ENCODE measurements around the gene MIAT.
"Not testable (repeated sequence)": the region's sequence is repeated elsewhere in the genome, so short reads cannot be mapped to it uniquely, and the experiment has no call there.

Gene MIAT

DNA sequence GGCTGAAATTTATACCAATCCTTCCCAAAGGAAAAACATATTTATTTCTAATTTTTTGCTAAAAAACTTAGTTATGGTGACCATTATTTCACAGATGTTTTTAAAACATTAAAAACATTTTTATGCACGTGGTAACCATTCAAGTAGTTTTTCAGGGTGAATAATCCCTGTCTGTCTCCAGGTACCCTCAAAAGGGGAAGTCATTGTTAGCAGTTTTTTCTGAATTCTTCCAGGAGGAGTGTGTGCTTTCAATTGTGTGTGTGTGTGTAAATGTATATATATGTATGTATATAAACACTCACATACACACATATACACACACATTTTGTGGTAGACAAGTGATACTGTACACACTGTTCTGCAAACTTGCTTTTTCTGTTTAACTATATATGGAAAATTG lies 43.9 kb downstream of the MIAT start:
- DNase-seq: no peak

DNA sequence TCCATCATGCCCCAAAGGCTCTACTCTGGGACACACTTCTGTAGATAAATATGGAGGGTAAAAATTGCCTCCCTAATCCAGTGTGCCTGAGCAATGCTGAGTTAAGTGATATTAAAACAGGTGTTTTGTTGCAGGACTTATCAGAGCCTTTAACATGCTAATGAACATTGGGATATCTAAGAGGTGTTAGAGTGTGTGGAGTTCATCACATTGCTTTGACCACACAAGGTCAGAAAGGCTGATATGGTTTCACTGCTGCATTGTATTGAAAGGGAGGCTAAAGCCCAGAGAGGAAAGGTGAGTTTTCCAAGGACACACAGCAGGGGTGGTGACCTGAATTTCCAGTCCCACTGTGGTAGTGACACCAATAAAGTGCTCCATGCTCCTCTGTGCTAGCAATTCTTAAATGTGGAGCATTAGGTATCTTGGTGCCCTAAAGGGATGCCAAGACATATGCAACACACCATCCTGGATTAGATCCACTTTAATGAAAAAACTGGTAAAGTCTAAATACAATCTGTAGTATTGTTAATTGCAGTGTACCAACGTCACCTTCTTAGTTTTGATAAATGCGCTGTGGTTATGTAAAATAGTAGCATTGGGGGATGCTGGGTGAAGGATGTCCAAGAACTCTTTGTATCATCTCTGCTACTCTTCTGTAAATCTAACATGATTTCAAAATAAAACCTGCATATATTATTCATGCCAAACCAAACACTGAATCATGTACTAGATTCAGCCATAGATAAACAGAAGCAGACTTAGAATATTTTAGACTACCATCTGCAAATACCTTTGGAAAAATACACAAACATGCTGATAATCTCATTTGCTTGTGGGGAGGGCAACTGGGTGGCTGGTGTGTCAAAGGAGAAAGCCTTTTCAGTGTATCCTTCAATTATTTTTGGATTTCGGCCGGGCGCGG lies 45.8 kb downstream of the MIAT start:
- DNase-seq: no peak

GRCh38 chr22:26705379-26705778 lies 48.0 kb downstream of the MIAT start:
- not testable (repeated sequence) for DNase-seq

DNA sequence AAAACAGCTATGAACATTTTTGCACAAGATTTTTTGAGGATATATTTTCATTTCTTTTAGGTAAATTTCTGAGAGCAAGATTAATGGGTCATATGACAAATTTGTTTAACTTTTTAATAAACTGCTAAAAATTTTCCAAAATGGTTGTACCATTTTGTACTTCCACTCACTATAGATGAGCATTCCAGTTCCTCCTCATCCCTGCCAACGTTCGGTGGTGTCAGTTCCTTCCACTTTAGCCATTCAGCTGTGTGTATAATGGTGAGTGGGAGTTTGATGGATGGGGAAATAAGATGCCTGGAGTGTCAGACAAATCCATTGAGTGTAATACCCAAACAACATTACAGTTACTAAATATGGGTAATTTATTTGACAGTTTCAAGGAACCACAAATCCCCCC lies 49.7 kb downstream of the MIAT start:
- no peak for DNase-seq

DNA sequence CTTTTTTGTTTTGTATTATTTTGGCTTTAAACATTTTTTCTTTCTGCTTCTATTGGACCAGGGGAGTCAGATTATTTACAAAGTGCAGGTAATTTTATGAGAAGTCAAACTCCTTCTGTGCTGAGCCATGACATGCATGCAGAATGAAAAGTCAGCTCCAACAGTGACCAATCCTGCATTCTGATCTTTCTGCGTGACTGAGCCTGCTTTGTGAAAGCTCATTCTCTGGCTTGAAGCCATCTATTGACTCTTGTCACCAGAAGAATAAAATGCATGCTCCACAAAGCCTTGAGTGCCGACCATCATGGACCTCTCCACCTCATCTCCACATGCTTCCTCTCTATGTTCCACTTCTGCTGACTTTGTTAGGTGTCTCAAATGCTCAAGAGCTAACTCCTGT lies 50.2 kb downstream of the MIAT start:
- DNase-seq: no peak

GRCh38 chr22:26708256-26709009 lies 51.0 kb downstream of the MIAT start:
- no peak for DNase-seq

DNA sequence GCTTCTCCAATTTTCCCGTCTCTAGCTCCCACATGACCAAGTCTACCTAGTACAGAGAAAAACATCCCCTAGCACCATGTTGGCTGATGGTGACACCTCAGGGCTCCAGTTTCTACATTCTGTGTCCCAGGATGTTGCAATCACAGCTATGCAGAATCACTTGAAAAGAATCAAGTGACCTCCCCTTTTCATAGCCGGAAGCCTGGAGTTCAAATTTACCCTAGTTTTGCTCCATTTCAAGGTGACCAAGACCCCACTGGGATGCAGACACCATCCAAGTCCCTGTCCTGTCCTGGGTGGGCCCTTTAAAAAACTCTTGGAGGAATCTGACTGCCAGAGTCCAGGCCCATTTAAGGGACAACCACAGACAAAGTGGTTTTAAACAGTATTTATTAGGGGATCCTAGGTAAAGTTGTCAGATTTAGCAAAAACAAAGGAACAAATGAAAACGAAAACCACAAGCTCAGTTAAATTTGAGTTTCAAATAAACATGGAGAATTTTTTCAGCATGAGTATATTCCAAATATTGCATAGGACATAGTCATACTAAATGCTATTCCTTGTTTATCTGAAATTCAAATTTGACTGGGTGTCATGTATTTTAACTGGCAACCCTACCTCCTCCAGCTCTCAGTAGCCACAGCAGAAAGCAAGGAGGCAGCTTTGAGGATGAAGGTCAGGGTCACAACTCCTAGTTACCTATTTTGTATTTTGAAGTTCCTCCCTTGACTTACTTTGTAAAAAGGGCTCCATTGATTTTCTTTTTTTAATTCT lies 52.4 kb downstream of the MIAT start:
- DNase-seq: no peak

- DNase-seq: no peak
Observed at GRCh38 chr22:26711205-26711963, 54.0 kb downstream of the MIAT start.

DNA sequence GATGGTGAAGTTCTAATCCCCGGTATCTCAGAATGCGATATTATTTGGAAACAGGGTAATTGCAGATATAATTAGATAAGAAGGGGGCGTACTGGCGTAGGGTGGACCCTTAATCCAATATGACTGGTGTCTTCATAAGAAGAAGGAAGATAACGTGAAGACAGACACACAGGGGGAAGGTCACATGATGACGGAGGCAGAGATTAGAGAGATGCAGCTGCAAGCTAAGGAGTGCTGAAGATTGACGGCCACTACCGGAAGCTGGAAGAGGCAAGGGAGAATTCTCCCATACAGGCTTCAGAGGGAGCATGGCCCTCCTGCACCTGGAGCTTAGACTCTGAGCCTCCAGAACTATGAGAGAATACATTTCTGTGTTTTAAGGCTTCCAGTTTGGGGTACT lies 54.8 kb downstream of the MIAT start:
- DNase-seq: no peak

- DNase-seq: no peak
Observed at GRCh38 chr22:26713823-26714449, 56.5 kb downstream of the MIAT start.

GRCh38 chr22:26714971-26715370 lies 57.6 kb downstream of the MIAT start:
- no peak for DNase-seq

GRCh38 chr22:26715392-26715936 lies 58.1 kb downstream of the MIAT start:
- DNase-seq: no peak

- no peak for DNase-seq
Observed at GRCh38 chr22:26718488-26718887, 61.1 kb downstream of the MIAT start.

GRCh38 chr22:26718905-26719304 lies 61.5 kb downstream of the MIAT start:
- no peak for DNase-seq

DNA sequence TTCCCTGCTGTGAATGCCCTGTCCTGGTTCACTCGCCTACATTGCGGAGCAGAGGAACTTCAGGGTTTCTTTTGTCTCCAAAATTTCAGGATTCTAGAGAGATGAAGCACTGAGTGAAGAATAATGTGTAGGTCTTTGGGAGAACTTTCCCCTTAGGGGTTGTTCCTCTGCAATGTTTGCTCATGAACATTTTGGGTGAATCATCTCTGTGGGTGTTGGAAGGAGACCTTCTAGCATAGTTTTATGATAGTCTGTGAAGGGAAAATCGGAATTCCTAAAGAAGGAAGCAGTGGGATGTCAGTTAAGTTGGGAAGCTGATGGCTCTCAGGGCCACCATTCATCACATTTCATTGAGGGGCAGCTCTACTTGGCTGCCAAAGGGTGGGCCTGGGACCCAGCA lies 64.8 kb downstream of the MIAT start:
- DNase-seq: no peak

DNA sequence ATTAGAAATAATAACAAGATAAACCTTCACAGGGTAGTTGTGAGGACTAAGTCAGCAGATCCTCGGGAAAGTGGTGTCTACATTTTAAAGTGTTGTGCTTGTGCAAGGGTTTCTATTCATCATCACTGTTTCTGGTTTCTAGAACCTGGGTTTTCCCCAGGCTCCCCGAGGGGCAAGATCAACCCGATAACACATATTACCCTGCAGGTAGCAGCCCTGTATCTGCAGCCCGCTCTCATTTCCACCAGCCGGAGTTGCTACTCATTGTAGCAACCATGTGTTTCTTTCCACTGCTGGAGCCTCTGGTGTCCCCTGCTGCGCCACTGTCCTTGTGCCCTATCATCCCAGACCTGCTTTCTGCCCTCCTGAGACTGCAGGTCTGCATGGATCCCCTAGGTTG lies 67.0 kb downstream of the MIAT start:
- DNase-seq: no peak

- DNase-seq: no peak
Observed at GRCh38 chr22:26725012-26725676, 67.8 kb downstream of the MIAT start.
